Upper lobe of right lung (tissue), 1 donor: ENCODE data around the gene IDUA. TPM values are rescaled to one million over a fixed set of nuclear protein-coding genes. Genes with fewer than 3 reads are reported as not detected.

Experiments
- ATAC-seq: fragments of 200-7000 bp; cut with Tn5 transposase; one replicate; pipeline ENCODE4 v1.9.1; 2020; ENCODE audit warnings: mild to moderate bottlenecking, moderate library complexity
- DNase-seq: peaks from one replicate; pipeline ENCODE4 v3.0.0-alpha.2; 2020
- H3K27ac ChIP-seq: fragments of 200-600 bp; one replicate; pipeline ENCODE4 v1.8.0; 2022
- H3K27me3 ChIP-seq: fragments of 200-600 bp; one replicate; pipeline ENCODE4 v1.8.0; 2022; ENCODE audit warnings: mild to moderate bottlenecking
- H3K36me3 ChIP-seq: fragments of 200-600 bp; one replicate; pipeline ENCODE4 v1.8.0; 2022
- H3K4me1 ChIP-seq: fragments of 200-600 bp; one replicate; pipeline ENCODE4 v1.8.0; 2022
- H3K4me3 ChIP-seq: fragments of 200-600 bp; one replicate; pipeline ENCODE4 v1.8.0; 2022; ENCODE audit warnings: mild to moderate bottlenecking
- H3K9me3 ChIP-seq: fragments of 200-600 bp; one replicate; pipeline ENCODE4 v1.8.0; 2022
- intact Hi-C: fragments of 100-400 bp; cut with DNase I; formaldehyde crosslinking; loops from one replicate; pipeline ENCODE4 v1.11.0; 2022
- total RNA-seq: library from RNA; stranded (reverse); fragmentation: NEBNext Ultra II Directional; extraction: Animal tissue kit (Norgen Biotek cat#: 25700); gene quantifications from one replicate; pipeline ENCODE4 v1.2.1, GENCODE V29; 2021
- TF ChIP-seq, protein P1 (sequence below): fragments of 200-600 bp; IDR thresholded peaks from one replicate; pipeline ENCODE4 v1.8.0; 2022; ENCODE audit warnings: antibody characterized with exemption
- donor health status: DM: no; HTN: yes; CAD: no; lungs with severe emphysema.

The IDUA gene
- total RNA-seq, 1 donor from 2014 or later: 49.2 TPM

DNA sequence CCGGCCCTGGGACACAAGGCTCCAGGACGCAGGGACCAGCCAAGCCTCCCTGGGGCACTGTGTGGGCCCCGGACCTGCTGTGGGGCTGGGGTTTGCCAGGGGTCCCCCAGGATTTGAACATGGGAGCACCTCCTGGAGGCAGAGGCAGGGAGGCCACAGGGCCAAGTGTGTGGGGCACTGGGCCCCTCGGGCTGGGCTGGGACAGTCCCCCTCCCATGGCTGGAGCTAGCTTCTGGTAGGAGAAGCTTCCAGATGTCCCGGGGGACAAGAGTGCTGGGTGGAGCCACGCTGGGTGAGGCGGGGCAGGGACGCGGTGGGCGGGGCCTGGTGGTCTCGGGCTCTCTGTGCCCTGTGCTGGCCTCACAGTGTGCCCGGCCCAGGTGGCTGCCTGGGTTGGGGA is 43.2 kb downstream of the IDUA start:
- H3K4me3 ChIP-seq: no peak overlapping the region
- H3K36me3 ChIP-seq: no peaks in the 10 kb centered on the region
- intact Hi-C loops: no loop called here
- no peak overlapping the region for H3K27ac ChIP-seq
- H3K4me1 ChIP-seq: no peaks in the 10 kb centered on the region
- no peaks in the 10 kb centered on the region for H3K9me3 ChIP-seq
- peaks cover 6% of the 10 kb centered on the region for H3K27me3 ChIP-seq
- ATAC-seq: no peak
- no peak for DNase-seq
- TF ChIP-seq, protein P1, sequence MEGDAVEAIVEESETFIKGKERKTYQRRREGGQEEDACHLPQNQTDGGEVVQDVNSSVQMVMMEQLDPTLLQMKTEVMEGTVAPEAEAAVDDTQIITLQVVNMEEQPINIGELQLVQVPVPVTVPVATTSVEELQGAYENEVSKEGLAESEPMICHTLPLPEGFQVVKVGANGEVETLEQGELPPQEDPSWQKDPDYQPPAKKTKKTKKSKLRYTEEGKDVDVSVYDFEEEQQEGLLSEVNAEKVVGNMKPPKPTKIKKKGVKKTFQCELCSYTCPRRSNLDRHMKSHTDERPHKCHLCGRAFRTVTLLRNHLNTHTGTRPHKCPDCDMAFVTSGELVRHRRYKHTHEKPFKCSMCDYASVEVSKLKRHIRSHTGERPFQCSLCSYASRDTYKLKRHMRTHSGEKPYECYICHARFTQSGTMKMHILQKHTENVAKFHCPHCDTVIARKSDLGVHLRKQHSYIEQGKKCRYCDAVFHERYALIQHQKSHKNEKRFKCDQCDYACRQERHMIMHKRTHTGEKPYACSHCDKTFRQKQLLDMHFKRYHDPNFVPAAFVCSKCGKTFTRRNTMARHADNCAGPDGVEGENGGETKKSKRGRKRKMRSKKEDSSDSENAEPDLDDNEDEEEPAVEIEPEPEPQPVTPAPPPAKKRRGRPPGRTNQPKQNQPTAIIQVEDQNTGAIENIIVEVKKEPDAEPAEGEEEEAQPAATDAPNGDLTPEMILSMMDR: no peak

DNA sequence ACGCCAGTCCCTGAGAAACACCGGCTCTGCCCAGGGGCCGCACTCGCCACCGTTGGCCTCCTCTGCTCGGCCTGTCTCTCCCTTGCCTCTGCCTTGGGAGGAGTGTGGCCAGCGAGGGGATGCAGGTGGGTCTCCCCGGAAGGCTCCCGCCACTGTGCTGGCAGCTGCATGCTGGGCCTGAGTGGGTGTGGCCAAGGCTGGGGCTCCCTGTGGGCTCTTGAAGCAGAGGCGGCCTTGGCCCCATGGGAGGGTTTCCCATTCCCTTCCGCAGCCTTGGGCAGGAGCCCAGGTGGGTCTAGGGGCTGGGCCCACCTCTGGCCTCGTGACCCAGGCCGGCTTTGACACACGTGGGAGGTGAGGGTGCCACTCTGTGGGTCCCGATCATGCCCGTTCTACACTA is 43.7 kb downstream of the IDUA start:
- intact Hi-C loops: no loop called here
- H3K4me1 ChIP-seq: no peaks in the 10 kb centered on the region
- H3K4me3 ChIP-seq: no peak overlapping the region
- no peaks in the 10 kb centered on the region for H3K36me3 ChIP-seq
- H3K9me3 ChIP-seq: no peaks in the 10 kb centered on the region
- H3K27ac ChIP-seq: no peak overlapping the region
- no peak for ATAC-seq
- TF ChIP-seq, protein P1: no peak
- no peak for DNase-seq
- peaks cover 6% of the 10 kb centered on the region for H3K27me3 ChIP-seq

DNA sequence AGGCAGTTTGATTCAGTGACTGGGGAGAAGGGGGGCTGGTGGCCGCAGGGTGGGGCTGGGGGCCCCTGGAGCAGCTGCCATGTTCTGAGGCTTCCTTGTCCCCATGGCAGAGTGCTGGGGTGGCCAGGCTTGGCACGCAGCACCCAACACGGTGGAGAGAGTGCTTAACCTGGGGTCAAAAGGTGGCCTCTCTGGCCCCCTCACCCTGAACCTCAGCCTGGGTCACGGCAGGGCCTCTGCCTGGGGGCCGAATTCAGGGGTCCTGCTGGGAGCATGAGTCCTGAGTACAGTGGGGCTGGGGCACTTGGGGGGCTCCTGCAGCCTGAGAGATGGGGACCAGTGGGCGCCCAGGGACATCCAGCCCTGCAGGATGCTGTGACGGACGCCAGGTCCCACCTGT is 44.5 kb downstream of the IDUA start:
- Histone ChIP-seq H3K4me1 (no peaks in the 10 kb centered on the region), H3K27ac (no peak overlapping the region), H3K27me3 (peaks cover 6% of the 10 kb centered on the region), H3K4me3 (no peak overlapping the region), H3K9me3 (no peaks in the 10 kb centered on the region), H3K36me3 (no peaks in the 10 kb centered on the region)
- DNase-seq (no peak), ATAC-seq (no peak)
- TF ChIP-seq, protein P1: no peak
- intact Hi-C loops: no loop called here

DNA sequence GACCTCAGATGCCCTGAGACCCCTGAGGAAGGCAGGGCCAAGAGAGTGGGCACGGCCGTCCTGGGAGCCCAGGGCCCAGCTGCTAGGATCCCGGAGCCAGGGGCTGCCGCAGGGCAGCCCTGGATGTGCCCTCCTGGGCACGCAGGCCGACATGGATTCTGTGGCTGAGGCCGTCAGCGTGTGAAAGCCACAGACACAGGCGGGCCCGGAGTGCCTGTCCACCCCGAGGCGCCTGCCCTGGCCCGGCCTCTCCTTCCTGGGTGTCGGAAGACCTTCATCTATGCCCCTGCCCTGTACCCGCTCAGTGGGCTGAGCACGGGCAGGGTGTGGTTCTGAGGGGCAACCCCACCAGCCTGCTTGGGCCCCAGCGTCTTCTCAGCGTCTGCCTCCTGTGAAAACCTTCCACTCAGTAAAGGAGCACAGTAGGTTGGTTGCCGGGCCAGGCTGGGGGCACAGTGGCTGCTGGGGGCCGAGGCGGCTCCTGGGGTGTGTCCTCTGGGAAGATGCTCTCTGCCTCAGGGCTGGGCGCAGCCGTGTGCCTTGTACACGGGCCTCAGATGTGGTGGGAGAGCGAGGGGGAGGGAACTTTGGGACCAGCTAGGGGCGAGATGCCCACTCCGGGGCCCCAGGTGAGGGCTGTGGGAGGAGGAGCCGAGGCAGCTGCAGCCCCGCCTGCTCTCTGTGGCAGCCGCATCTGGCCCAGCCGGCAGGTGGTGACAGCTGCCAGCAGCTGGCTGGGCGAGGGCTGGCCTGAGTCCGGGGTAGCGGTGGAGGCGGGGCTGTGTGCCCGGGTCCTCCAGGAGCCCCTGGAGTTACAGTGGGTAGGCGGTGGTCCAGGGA is 45.3 kb downstream of the IDUA start:
- H3K27ac ChIP-seq: no peak overlapping the region
- H3K27me3 ChIP-seq: peaks cover 6% of the 10 kb centered on the region
- no peak for DNase-seq
- intact Hi-C loops: no loop called here
- ATAC-seq: no peak
- no peaks in the 10 kb centered on the region for H3K36me3 ChIP-seq
- H3K4me1 ChIP-seq: no peaks in the 10 kb centered on the region
- no peak overlapping the region for H3K4me3 ChIP-seq
- TF ChIP-seq, protein P1: no peak
- H3K9me3 ChIP-seq: no peaks in the 10 kb centered on the region

DNA sequence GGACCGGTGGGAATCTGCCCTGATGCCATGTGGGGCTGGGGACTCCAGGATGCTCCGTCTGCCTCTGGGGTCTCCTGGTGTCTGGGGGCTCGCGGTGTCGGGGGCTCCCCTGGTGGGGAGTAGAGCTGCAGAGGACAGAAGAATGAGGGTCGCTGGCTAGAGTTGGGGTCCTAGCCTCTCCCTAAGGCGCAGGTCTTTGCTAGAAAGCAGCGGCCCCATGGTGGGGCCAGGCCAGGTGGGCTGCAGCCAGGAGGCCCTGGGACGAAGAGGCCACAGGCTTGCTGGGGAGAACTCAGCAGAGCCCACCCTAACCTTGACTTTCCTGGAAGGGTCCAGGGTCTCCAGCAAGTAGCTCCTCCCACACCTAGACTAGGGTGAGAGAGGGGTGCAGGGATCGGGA is 46.0 kb downstream of the IDUA start:
- ATAC-seq: no peak
- Histone ChIP-seq H3K4me3 (no peak overlapping the region), H3K36me3 (no peaks in the 10 kb centered on the region), H3K4me1 (no peaks in the 10 kb centered on the region), H3K27me3 (peaks cover 6% of the 10 kb centered on the region), H3K9me3 (no peaks in the 10 kb centered on the region), H3K27ac (no peak overlapping the region)
- intact Hi-C loops: no loop called here
- no peak for DNase-seq
- TF ChIP-seq, protein P1: no peak
